GM12801 (cell line): ENCODE data around the gene ZNF525.

Source experiments
- CTCF ChIP-seq: IDR thresholded peaks from one replicate; pipeline ENCODE4 v1.5.1; 2011; ENCODE audit warnings: control low read depth; ENCODE audit not compliant: insufficient read length; ENCODE audit errors: extremely low read depth

ZNF525 gene

GRCh38 chr19:53389571-53389970 lies 24.1 kb downstream of the ZNF525 start:
- TF ChIP-seq CTCF, result no peak

- TF ChIP-seq CTCF, result no peak
Measured at GRCh38 chr19:53389978-53390377, 24.5 kb downstream of the ZNF525 start.

GRCh38 chr19:53394522-53394973 lies 29.0 kb downstream of the ZNF525 start:
- no peak for TF ChIP-seq CTCF

GRCh38 chr19:53394974-53395839 lies 29.7 kb downstream of the ZNF525 start, which contains the start of gene ZNF765:
Gene ZNF765, plus strand, starts transcription at chr19:53395149. Its CDS starts 2,867 bp downstream, at chr19:53398016.
- no peak for TF ChIP-seq CTCF

GRCh38 chr19:53396525-53396868 lies 31.0 kb downstream of the ZNF525 start:
- TF ChIP-seq CTCF, result no peak

GRCh38 chr19:53409505-53410204 lies 44.1 kb downstream of the ZNF525 start:
- TF ChIP-seq CTCF, result no peak

GRCh38 chr19:53422551-53422950 lies 57.0 kb downstream of the ZNF525 start:
- no peak for TF ChIP-seq CTCF
